Subcutaneous adipose tissue (tissue), 4 donors: ENCODE results near the gene SDF2L1. TPM values are rescaled to one million over a fixed set of nuclear protein-coding genes. Genes with fewer than 3 reads are reported as not detected.

Experiments used
- total RNA-seq, 4 donors: library from RNA; depleted of rRNA; stranded (reverse); fragments of >200 nt; gene quantifications; one replicate each; pipeline ENCODE4 v1.1.0, GENCODE V29; 2016
- TF ChIP-seq, protein P1 (sequence below): fragments of 450-650 bp; IDR thresholded peaks from one replicate; pipeline ENCODE4 v1.5.1; 2016; ENCODE audit warnings: low read depth, mild to moderate bottlenecking, control low read depth, antibody characterized with exemption, moderate library complexity

The SDF2L1 gene
- total RNA-seq, 4 donors from 2014 or later = 11.7 to 25.8 (median 18.5) TPM

DNA sequence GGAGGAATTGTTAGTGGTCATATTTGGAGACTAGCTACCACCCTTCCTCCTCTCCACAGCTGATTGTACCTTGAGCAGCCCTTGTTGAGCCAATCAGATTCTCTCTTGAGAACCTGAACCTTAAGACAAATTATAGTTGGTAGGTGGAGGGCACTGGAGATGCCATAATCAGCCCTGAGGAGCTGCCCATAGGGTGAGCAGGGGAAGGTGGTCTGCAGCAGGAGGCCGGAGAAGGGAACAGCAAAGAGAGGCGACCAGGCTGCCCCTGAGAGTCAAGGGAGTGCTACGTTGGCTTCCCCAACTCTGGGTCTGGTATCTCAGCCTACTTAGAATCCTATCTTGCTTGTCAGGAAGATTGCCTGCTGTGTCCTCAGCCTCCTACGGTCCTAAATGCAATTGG lies 2.7 kb upstream of the SDF2L1 start:
- TF ChIP-seq, protein P1, sequence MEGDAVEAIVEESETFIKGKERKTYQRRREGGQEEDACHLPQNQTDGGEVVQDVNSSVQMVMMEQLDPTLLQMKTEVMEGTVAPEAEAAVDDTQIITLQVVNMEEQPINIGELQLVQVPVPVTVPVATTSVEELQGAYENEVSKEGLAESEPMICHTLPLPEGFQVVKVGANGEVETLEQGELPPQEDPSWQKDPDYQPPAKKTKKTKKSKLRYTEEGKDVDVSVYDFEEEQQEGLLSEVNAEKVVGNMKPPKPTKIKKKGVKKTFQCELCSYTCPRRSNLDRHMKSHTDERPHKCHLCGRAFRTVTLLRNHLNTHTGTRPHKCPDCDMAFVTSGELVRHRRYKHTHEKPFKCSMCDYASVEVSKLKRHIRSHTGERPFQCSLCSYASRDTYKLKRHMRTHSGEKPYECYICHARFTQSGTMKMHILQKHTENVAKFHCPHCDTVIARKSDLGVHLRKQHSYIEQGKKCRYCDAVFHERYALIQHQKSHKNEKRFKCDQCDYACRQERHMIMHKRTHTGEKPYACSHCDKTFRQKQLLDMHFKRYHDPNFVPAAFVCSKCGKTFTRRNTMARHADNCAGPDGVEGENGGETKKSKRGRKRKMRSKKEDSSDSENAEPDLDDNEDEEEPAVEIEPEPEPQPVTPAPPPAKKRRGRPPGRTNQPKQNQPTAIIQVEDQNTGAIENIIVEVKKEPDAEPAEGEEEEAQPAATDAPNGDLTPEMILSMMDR = no peak

DNA sequence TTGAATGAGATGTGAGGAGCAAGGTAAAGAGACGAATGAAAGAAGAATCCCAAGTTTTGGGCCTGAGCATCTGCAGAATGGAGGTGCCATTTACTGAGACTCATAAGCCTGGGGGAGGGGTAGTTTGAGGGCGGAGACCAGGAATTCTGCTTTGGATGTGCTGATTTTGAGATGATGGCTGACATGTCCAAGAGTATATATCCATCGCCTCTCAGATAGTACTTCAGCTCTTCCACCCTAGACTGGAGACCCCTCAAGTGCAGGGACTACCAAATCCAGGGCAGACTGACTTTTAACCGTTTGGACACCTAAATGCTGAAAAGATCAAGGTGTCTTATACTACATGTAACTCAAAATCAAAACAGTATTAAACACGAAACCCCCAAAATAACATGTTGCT lies 1.3 kb upstream of the SDF2L1 start:
- TF ChIP-seq, protein P1 = no peak

DNA sequence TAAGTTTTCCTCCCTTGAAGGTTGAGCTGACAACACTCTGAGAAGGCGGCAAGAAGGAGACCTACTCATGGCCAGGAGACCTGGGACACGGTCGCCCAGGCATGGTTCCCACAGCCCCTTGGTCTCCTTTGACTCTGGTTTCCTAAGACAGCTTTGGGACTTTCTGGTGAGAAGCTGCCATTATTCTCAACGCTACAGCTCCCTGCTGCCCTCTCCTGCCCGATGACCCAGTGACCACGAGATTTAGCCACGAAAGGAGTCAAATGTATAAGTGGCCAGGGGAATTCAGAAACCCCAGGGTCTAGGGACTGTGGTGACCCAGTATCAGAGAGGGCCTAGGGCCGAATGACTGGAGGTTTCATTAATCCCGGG lies 699 bp upstream of the SDF2L1 start:
- TF ChIP-seq, protein P1 = no peak

DNA sequence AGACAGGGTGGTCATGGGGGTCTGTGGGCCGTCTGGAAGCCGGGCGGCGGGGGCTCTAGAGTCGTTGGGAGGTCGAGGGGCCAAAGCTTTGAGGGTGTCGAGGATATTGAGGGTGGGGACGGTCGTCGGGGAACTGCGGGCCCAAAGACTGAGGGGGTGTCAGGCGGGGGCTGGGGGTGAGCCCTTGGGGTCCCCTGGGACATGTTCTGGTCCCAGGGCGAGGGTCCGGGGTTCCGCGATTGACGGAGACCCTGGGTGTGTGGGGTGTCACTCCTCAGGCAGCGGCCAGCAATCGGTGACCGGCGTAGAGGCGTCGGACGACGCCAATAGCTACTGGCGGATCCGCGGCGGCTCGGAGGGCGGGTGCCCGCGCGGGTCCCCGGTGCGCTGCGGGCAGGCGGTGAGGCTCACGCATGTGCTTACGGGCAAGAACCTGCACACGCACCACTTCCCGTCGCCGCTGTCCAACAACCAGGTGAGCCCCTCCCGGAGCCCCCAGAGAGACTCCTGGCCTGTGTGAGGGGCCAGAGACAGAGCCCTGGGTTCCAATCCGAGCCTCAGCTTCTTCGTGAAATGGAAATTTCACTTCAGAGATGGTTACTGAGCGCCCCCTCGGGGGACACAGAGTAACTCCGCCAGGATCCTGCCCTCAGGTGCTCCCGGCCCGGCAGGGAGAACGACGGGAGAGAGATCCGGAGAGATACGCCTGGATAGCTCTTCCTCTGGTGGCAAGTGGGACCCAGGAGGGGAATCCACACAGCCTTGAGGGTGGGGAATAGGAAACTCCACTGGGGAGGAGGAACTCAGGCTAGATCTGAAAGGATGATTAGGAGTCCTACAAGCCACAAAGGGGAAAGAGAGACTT lies 714 bp downstream of the SDF2L1 start:
- TF ChIP-seq, protein P1 = no peak

DNA sequence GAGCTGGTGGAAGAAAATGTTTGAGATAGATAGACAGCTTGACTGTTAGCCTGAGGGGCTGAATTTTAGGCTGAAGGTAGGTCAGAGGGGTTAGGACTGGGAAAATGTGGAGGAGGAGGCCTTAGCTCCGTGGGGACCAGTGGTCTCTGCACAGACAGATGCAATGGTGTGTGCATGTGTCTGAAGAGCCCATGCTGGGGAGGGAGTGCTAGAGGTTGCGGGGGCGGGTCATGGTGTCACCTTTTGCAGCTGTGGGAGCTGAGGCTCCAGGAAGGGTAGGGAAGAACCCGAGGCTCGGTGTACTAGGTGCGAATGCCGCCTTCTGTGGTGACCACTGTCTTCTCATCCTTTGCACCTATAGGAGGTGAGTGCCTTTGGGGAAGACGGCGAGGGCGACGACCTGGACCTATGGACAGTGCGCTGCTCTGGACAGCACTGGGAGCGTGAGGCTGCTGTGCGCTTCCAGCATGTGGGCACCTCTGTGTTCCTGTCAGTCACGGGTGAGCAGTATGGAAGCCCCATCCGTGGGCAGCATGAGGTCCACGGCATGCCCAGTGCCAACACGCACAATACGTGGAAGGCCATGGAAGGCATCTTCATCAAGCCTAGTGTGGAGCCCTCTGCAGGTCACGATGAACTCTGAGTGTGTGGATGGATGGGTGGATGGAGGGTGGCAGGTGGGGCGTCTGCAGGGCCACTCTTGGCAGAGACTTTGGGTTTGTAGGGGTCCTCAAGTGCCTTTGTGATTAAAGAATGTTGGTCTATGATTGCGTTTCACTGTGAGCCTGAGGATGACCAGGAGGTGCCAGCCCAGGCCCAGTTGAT lies 1.6 kb downstream of the SDF2L1 start:
- TF ChIP-seq, protein P1 = no peak

DNA sequence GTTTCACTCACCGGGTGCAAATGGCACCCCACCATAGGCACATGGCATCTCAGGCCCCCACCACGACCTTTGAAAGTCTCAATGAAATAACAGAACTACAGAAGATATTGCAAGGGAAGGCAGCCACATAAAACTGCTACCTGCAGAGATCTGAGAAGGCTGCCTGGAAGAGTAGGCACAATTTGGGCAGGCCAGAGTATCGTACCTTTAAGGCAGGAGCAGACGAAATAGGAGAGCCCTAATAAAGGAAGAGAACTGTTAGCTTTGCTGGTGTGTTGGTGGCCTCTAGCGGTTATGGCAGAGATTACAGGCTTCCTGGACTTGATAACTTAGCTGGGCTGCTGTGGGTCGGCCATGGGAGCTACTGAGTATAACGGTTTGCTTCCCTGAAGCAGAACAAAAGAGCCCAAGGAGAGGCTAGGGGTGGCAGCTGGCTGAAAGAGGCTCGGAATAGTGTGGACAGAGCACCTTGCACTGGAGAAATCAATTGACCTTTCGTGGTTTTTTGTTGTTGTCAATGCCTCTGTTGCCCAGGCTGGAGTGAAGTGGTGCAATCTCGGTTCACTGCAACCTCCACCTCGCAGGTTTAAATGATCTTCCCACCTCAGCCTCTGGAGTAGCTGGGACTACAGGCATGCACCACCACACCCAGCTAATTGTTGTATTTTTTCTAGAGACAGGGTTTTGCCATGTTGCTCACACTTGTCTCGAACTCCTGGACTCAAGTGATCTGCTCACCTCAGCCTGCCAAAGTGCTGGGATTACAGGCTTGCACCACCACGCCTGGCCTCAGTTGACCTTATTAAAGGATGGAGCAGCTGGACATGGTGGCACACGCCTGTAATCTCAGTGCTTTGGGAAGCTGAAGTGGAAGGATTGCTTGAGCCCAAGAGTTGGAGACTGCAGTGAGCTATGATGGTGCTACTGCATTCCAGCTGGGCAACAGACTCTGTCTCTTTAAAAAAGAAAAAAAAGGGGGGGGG lies 4.8 kb downstream of the SDF2L1 start:
- TF ChIP-seq, protein P1 = no peak
